Measurements from ENCODE around the gene NUDT4. TPM values are rescaled to one million over a fixed set of nuclear protein-coding genes. Genes with fewer than 3 reads are reported as not detected.
"Not testable (repeated sequence)": the region's sequence is repeated elsewhere in the genome, so short reads cannot be mapped to it uniquely, and the experiment has no call there.

The NUDT4 gene
- total RNA-seq, 1 donor from 2014 or later = 56.8 TPM

DNA sequence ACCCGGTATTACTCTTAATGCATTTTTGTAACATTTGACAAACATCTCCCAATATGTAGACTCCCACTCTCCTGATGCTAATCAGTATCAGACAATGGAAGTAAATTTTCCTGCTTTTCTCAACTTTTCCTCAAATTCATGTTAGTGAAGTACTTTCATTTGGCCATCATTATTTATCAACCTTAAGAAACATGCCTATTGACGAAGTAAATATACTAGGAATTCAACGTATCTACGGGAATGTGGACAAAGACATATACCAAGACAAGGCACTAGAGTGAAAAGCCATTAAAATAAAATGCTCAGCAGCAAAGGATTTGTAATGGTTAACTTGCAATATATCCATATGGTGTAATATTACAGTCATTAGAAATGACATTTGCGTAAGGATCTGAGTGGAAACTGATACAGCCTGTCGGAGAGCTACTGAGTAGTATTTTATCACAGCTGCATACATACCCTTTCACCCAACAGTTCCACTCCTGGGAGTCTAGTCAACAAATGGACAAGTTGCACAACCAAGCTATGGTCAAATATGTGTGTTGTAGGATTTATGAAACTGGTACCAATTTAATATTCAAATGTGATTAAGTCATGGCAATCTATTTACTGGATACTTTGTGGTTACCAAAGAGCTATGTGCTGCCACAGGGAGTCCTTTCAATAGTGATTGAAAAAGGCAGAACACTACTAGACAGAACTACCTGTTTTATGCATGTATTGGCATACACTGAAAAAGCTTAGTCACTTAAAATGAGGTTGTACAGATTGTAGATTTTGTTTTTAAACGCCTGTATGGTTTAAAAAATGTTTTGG, 26.5 kb downstream of the NUDT4 start:
- H3K27ac ChIP-seq = no peak overlapping the region
- TF ChIP-seq, protein P1, sequence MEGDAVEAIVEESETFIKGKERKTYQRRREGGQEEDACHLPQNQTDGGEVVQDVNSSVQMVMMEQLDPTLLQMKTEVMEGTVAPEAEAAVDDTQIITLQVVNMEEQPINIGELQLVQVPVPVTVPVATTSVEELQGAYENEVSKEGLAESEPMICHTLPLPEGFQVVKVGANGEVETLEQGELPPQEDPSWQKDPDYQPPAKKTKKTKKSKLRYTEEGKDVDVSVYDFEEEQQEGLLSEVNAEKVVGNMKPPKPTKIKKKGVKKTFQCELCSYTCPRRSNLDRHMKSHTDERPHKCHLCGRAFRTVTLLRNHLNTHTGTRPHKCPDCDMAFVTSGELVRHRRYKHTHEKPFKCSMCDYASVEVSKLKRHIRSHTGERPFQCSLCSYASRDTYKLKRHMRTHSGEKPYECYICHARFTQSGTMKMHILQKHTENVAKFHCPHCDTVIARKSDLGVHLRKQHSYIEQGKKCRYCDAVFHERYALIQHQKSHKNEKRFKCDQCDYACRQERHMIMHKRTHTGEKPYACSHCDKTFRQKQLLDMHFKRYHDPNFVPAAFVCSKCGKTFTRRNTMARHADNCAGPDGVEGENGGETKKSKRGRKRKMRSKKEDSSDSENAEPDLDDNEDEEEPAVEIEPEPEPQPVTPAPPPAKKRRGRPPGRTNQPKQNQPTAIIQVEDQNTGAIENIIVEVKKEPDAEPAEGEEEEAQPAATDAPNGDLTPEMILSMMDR (IDR thresholded peaks at IDR 0.05) = no peak
- H3K4me3 ChIP-seq = no peak overlapping the region
- DNase-seq (no peak), ATAC-seq (peak; percentile 34 to 60)
- H3K9me3 ChIP-seq = no peaks in the 10 kb centered on the region
- no peaks in the 10 kb centered on the region for H3K27me3 ChIP-seq (ENCODE audit: low read depth)
- H3K36me3 ChIP-seq = peaks cover 36% of the 10 kb centered on the region
- H3K4me1 ChIP-seq = peaks cover 13% of the 10 kb centered on the region
- intact Hi-C loops (cut with DNase I) = no loop called here

DNA sequence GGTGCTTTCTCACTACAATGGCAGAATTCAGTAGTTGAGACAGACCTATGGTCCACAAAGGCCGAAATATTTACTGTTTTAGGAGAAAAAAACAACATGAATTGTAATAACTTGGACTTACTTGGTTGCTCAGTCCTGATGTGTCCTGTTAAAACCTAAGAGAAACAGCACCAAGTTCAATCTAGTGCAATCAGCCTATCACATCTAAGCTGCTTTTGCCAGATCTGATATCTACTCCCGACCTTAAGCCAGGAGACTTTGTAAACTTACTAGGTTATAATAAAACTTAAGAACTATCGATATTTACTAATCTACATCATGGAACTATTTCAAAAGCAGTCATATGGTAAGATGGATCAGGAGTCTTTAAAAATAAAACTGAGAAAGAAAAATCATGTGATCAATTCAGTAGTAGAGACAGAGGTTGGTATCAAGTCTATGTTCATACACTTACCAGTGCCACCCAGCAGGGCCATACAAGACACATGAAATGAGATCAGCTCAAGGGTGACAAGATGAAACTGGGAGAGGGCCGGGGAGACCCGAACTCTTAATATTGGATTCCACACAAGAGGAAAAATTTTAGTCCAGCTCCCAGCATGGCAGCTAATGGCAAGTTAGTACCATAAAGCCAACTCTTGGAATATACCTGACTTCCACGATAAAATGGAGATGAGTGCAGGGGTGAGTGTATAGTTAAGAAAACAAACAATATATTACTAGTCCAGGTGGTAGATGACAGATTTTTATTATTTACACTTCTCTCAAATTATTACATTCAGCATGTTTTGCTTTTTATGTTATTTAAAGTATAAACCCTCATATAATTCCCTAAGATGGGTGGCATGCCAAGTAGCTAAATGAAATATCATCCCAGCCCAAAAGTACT, 27.5 kb downstream of the NUDT4 start:
- no peak overlapping the region for H3K4me3 ChIP-seq
- DNase-seq = no peak
- H3K9me3 ChIP-seq = no peaks in the 10 kb centered on the region
- H3K27ac ChIP-seq = no peak overlapping the region
- no peaks in the 10 kb centered on the region for H3K27me3 ChIP-seq (ENCODE audit: low read depth)
- peaks cover 46% of the 10 kb centered on the region for H3K36me3 ChIP-seq
- H3K4me1 ChIP-seq = peaks cover 13% of the 10 kb centered on the region
- no peak for ATAC-seq
- TF ChIP-seq, protein P1 (IDR thresholded peaks at IDR 0.05) = no peak
- intact Hi-C loops (cut with DNase I) = no loop called here

DNA sequence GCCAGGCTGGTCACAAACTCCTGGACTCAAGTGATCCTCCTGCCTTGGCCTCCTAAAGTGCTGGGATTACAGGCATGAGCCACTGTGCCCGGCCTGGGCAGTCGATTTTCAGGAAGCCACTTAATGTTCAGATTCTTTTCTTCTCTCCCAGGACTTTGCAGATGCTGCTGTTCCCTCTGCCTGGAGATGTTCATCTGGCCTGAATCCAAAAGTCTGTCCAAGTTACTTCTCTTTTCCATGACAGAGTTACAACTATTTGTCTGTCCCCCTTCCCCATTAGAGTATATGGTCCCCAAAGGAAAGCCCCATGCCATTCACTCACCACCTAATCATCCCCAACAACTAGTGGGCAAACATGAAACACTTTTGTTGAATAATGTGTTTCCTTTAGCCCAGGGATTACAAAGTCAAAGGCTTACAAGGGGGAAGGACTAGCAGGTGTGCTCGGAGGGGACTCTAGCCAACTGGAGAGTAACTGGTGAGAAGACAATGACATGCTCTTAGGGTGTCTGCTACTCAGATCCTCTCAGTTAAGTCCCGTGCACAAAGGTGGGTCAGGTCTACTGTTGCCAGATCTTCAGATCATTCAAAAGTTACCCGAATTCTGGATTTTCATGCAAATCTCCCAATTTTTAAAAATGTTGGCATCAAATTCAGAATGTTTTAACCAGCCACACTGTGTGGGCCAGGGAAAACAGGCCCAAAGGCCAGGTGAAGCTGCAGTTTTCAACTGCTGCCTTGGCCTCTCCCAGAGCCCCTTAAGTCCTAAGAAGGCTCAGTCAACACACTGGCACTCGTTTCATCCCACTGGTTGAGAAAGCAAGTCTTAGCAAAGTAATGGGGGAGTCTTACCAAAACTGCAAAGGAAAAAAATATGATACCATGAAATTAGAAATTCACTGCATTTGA, 29.6 kb downstream of the NUDT4 start:
- Histone ChIP-seq H3K4me3 (no peak overlapping the region), H3K36me3 (peaks cover 48% of the 10 kb centered on the region), H3K9me3 (no peaks in the 10 kb centered on the region), H3K4me1 (peaks cover 32% of the 10 kb centered on the region), H3K27ac (no peak overlapping the region), H3K27me3 (ENCODE audit: low read depth) (no peaks in the 10 kb centered on the region)
- ATAC-seq = peak in 1 of 2 donors; percentile 39
- TF ChIP-seq, protein P1 (IDR thresholded peaks at IDR 0.05) = no peak
- intact Hi-C loops (cut with DNase I) = no loop called here
- DNase-seq = no peak

DNA sequence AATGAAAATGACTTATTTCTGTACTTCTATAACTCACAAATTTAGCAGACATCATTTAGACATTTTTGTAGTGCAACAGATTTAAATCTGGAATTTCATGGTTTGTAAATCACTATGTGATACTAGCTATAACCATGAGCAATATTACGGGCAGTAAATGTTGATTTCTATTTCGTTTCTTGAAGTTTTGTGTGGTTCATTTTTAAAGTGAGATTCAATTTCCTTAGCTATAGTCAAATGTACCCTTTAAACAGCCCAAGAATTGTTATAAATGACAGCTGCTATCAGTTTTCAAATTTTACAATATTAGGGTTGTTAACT, 30.2 kb downstream of the NUDT4 start:
- ATAC-seq (no peak), DNase-seq (no peak)
- Histone ChIP-seq H3K4me3 (no peak overlapping the region), H3K36me3 (peaks cover 45% of the 10 kb centered on the region), H3K27ac (no peak overlapping the region), H3K4me1 (peaks cover 38% of the 10 kb centered on the region), H3K27me3 (ENCODE audit: low read depth) (no peaks in the 10 kb centered on the region), H3K9me3 (no peaks in the 10 kb centered on the region)
- TF ChIP-seq, protein P1 (IDR thresholded peaks at IDR 0.05) = no peak
- intact Hi-C loops (cut with DNase I) = no loop called here

DNA sequence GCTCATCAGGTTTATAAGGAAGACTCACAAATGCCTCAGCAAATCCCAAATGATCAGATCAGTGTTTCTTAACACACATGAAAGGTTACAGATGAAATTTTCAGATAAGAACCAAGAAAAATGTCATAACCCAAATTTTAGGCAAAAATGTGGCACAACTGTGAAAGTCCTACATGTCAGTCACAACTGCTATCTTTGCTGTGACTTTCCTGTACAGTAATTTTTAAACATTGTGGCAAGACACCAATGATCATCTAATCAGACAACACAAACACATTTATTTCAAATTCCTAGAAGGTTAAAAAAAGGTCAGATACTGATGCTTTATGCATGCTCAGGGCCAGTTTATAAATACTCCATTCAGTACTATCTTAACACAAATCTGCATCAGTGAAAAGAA, 31.1 kb downstream of the NUDT4 start:
- ATAC-seq (no peak), DNase-seq (no peak)
- TF ChIP-seq, protein P1 (IDR thresholded peaks at IDR 0.05) = no peak
- intact Hi-C loops (cut with DNase I) = no loop called here
- no peaks in the 10 kb centered on the region for H3K9me3 ChIP-seq
- H3K27me3 ChIP-seq (ENCODE audit: low read depth) = no peaks in the 10 kb centered on the region
- no peak overlapping the region for H3K4me3 ChIP-seq
- peaks cover 45% of the 10 kb centered on the region for H3K36me3 ChIP-seq
- peaks cover 45% of the 10 kb centered on the region for H3K4me1 ChIP-seq
- no peak overlapping the region for H3K27ac ChIP-seq

DNA sequence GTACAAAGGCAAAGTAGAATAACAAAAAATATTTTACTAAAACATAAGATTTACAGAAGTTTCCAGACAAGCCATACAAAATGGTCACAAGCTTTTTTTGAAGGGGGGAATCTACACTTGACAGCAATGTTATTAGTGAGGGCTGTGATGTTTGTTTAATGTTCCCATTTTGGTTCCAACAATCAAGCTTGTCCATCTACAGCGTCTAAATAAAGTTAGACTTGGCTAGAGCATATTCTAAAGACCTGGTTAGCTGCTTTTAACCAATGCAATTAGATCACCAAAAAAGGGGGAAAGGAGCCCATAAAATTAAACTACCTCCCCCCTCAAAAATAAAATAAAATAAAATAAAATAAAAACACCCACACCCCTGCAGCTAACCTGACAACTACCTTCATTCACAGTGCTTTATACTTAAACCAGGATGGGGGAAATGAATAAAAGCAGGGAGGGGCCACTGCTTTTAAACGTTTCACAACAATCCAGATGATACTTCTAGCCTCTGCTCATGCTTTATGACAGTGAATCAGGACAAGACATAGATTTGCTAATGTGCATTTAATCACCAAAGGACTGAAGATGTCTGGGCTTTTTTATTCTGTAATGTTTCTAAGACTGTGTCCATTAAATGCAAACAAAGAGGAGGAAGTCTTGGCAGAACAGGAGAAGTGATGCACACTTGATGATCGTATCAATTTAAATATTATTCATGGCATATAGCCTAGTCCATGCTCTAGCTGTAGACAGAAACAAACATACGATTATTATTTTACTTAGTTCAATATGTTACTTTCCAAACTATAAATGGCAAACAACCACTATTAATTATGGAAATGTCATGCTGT, 31.8 kb downstream of the NUDT4 start:
- DNase-seq; H3K4me3 ChIP-seq; H3K27me3 ChIP-seq (ENCODE audit: low read depth); ATAC-seq; intact Hi-C loops (cut with DNase I); H3K27ac ChIP-seq; H3K9me3 ChIP-seq: not testable (repeated sequence)
- peaks cover 44% of the 10 kb centered on the region for H3K4me1 ChIP-seq
- H3K36me3 ChIP-seq = peaks cover 45% of the 10 kb centered on the region

DNA sequence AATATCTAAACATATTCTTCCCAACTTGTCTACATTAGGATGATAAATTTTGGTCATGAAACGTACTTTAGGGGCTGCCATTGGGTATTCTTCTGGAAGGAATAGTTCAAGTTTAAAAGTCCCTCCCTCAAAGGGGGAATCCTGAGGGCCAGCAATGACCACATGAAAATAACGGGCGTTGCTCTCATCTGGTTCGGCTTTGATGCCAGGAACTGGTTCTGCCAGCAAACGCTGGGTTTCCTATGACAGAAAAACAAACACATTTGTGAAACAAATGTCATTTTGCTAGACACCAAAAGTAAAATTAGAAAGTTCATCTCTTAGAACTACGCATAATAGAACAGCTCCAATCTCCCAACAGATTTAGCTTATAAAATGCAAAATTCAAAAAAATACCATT, 33.3 kb downstream of the NUDT4 start:
- intact Hi-C loops (cut with DNase I); DNase-seq; H3K27me3 ChIP-seq (ENCODE audit: low read depth); H3K4me3 ChIP-seq; ATAC-seq; H3K9me3 ChIP-seq; H3K27ac ChIP-seq: not testable (repeated sequence)
- Histone ChIP-seq H3K4me1 (peaks cover 47% of the 10 kb centered on the region), H3K36me3 (peaks cover 45% of the 10 kb centered on the region)
